ENCODE data around the gene OR5K3.

DNA sequence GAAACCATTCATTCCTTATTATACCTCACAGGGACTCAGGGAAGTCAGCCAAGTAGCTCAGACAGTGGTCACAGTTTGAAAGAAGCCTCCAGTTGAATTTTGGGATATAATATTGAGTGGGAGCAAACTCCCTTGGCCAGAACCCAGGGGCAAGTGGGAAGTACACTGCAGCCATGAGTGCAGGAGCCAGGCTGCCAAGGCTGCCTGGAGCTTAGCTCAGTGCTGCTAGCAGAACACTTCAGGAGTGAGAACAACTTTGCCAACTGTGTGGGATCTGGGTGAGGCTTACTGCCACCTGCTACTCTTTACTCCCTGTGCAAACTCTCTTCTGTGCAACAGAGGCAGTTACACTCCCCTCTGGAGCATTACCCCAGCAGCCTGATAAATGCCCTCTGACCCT lies 4.6 kb downstream of the OR5K3 start:
- no peak for TF ChIP-seq GATA2 (IDR thresholded peaks at IDR 0.05; ENCODE audit: low read depth, low read length)
- no peak for TF ChIP-seq GATA3 (IDR thresholded peaks at IDR 0.05; ENCODE audit: low read depth, low read length)
